HG02763 (cell line): ENCODE results near the gene FBXO28.
A peak's percentile ranks its signal among the peaks of the same experiment; 100 is the strongest.

ENCODE experiments used
- ATAC-seq: cut with Tn5 transposase; IDR thresholded peaks from one replicate; pipeline ENCODE4 v1.9.1; 2021; ENCODE audit warnings: mild to moderate bottlenecking, moderate library complexity; ENCODE audit not compliant: unreplicated experiment

FBXO28 gene

DNA sequence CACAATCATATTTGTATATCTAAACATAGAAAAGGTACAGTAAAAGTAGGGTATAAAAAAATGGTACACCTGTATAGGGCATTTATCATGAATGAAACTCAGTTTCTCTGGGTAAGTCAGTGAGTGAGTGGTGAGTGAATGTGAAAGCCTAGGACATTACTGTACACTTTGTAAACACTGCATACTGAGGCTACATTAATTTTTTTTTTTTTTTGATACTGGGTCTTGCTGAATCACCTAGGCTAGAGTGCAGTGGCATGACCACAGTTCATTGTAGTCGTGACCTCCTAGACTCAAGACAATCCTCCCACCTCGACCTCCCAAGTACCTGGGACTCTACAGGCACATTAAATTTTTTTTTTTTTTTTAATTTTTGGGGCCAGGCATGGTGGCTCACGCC lies 27.8 kb downstream of the FBXO28 start:
- ATAC-seq: no peak

- ATAC-seq: no peak
Measured at GRCh38 chr1:224149709-224150108, 35.8 kb downstream of the FBXO28 start.

DNA sequence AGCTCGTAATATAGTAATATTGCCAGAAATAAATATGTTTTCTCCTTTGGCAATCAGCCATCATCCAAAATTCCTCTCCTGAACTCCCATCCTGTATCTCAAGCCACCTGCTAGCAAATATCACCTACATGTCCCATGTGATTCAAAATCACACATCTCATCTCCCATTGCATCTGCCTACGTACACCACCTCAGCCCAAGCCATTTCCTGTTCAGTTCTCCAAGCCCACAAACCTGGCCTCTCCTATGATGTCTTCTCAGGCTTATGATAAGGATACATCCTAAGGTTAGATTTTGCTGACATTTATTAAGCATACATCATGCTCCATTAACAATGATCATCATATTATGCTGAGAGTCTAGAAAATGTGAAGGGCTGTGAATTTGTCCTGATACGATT lies 37.2 kb downstream of the FBXO28 start:
- no peak for ATAC-seq

GRCh38 chr1:224157316-224157715 lies 43.4 kb downstream of the FBXO28 start:
- no peak for ATAC-seq

DNA sequence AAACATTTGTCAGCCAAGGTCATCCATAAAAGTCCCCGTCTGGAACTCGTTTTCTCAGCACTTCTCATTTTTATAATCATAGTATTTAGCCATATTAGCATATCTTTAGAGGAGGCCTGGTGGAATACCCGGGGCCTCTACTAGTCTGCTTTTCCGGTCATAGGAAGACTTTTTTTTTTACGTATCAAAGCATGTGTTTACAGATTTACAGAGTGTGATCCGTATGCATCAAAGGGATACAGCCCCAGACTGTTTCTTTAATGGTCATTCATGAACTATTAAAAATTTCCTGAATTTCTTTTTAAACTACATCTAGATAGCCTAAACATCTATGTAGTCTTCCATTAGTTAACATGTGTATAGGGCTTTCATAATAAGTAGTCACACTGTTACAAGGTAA lies 45.6 kb downstream of the FBXO28 start:
- ATAC-seq: no peak

DNA sequence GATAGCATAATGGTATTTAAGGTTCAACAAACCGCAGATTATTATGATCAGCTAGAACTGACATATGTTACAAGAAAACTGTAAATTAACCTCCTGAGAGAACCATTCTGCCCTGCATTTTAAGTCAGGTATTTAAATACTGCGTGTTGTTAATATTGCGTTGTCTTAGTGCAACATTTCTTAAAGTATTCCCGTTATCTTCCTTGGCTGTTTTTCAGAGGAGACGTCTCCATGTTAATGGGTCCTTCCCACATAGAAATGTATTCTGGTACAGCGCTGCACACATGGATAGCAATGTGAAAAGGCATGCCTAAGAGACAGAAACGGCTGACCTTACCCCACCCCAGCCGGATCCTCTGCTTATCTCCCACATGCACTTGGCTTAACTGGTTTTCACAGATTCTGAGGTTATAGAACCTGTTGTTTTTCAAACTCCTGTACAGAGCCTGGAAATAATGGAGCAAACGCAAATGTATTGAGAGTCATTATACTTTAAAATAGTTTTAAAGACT lies 46.3 kb downstream of the FBXO28 start:
- no peak for ATAC-seq

DNA sequence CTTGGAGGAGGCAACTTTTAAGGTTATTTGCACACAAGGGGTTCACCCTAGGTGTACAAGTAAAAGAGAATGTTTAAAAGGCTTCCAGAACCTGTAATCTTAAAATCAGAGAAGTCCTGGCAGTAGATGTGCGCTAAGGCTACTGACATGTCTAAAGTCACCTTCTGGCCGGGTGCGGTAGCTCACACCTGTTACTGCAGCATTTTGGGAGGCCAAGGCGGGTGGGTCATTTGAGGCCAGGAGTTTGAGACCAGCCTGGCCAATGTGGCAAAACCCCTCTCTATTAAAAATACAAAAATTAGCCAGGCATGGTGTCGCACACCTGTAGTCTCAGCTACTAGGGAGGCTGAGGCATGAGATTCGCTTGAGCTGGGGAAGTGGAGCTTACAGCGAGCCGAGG lies 48.9 kb downstream of the FBXO28 start:
- ATAC-seq: no peak

- no peak for ATAC-seq
Measured at GRCh38 chr1:224163311-224163710, 49.4 kb downstream of the FBXO28 start.

DNA sequence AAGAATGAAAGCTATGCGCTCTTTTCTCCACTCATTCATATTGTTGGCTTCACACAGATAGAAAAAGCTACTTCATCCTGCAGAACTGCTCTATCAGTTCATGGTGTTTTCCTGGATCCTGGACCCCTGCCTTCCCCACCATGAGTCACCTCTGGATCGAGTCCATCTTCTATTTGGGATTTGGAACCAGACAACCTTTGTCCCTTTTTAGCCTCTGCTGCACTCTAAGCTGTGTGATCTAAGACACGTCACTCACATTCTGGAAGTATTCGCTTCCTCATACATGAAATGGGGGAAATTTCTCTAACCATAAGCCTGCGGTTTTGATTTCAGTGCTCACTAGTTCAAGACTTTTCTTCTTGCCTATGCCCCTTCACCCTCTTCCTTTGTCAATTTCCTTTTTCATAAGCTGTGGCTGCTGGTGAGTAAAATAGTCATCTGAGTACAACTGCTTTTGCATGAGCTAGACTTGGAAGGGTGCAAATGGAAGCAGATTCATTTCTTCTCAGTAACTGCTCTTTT lies 55.0 kb downstream of the FBXO28 start:
- peak; percentile 86 for ATAC-seq

- no peak for ATAC-seq
Measured at GRCh38 chr1:224169718-224170270, 55.9 kb downstream of the FBXO28 start.

- ATAC-seq: no peak
Measured at GRCh38 chr1:224170343-224170742, 56.4 kb downstream of the FBXO28 start.

DNA sequence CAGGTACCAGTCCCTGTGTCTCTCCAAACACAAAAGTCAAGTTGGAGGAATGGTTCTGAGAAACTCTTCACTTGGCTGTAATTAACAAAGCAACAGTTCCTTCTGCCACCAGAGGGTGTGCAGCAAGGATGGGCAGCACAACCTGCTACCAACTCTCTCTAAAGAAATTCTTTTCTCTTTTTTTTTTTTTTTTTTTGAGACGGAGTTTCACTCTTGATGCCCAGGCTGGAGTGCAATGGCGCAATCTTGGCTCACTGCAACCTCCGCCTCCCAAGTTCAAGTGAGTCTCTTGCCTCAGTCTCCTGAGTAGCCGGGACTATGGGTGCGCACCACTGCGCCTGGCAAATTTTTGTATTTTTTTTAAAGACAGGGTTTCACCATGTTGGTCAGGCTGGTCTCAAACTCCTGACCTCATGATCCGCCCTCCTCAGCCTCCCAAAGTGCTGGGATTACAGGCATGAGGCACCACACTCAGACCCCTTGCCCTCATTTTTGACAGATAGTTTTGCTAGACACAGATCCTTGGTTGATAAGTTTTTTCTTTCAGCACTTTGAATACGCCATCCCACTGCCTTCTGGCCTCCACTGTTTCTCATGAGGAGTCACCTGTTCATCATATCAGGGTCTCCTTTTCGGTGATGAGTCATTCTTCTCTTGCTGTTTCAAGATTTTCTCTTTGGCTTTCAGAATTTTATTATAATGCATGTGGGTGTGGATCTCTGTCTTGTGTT lies 57.0 kb downstream of the FBXO28 start:
- no peak for ATAC-seq

DNA sequence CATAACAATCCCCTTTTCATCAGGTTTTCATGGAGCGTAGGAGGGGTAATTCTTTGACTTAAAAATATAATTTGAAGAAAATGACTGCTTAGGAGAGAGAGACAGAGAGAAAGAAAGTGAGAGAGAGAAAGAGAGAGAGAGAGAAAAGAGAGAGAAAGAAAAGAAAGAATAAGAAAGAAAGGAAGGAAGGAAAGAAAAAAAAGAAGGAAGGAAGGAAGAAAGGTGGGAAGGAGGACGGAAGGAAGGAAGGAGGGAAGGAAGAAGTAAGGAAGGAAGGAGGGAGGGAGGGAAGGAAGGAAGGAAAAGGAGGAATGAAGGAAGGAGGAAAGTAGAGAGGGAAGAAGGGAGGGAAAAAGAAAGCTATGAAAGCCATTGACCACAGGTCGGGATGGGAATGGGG lies 58.3 kb downstream of the FBXO28 start:
- ATAC-seq: no peak

GRCh38 chr1:224173523-224173922 lies 59.6 kb downstream of the FBXO28 start:
- no peak for ATAC-seq

DNA sequence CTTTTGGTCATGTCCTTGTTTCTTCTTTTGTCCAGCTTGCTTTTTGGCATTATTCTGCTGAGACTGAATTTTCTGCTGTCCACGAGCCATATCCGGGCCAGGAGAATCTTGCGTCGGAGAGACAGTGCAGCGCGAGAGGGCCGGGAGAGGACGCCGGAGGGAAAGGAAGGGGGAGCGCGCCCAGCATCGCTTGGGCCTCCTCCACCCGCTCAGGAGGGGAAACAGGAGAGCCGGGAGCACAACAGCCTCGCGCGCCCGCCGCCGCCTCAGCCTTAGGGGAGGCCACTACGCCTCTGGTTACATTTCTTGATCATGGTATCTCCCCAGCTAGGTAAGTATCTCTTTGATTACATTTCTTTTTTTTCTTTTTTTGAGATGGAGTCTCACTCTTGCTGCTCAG lies 61.7 kb downstream of the FBXO28 start:
- no peak for ATAC-seq

DNA sequence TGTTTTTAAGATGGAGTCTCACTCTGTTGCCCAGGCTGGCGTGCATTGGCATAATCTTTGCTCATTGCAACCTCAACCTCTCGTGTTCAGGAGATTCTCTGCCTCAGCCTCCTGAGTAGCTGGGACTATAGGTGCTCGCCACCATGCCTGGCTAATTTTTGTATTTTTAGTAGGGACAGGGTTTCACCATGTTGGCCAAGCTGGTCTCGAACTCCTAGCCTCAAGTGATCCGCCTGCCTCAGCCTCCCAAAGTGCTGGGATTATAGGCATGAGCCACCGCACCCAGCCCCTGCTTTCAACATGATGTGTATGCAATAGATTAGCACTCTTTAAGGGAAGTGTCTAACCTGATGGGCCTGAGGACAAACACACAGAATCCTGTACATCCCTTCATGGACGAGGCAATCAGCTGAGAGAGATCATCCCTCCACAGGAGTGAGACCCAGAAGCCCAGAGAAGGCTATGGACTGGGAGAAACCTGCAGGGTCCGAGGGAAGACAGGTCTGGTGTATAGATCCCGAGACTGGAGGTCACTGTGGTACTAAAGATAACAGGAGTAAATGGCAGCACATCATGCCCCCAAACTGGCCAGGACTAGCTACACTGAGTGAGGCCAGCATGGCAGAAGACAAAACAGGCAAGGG lies 63.6 kb downstream of the FBXO28 start:
- ATAC-seq: no peak

DNA sequence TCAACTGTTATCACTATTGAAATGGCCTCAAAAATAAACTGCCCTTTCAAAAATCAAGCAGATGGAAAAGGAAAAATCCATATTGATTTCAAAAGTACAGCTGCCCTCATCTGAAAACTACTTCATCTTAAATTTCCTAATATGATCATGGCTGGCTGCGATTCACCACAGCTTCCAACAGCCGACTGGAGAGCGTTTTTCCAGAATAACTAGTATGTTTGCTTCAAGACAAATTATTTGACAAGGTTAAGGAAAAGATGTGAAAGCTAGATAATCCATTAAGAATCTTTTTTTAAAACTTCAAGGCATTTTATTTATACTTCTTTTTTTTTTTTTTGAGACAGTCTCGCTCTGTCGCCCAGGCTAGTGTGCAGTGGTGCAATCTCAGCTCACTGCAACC lies 65.0 kb downstream of the FBXO28 start:
- no peak for ATAC-seq

- ATAC-seq: no peak
Measured at GRCh38 chr1:224180783-224181452, 67.0 kb downstream of the FBXO28 start.

DNA sequence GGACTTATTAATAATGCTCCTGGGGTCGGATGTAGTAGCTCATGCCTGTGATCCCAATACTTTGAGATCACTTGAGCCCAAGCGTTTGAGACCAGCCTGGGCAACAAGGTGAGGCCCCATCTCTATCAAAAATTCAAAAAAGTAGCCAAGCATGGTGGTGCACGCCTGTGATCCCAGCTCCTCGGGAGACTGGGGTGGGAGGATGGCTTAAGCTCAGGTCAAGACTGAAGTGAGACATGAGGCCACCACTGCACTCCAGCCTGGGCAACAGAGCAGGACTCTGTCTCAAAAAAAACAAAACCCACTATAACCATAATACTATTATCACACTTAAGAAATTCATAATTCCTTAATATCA lies 67.5 kb downstream of the FBXO28 start:
- ATAC-seq: no peak

- ATAC-seq: peak; percentile 23
Measured at GRCh38 chr1:224182057-224182865, 68.3 kb downstream of the FBXO28 start.
